Lung (tissue), 12 donors: ENCODE measurements around the gene SIX5. TPM values are rescaled to one million over a fixed set of nuclear protein-coding genes. Genes with fewer than 3 reads are reported as not detected.

Experiments used
- ATAC-seq: fragments of 200-7000 bp; cut with Tn5 transposase; one replicate; pipeline ENCODE4 v1.9.1; 2020; ENCODE audit warnings: moderate number of reproducible peaks; ENCODE audit not compliant: insufficient read depth, low FRiP score
- DNase-seq, 3 donors: peaks; one replicate each; pipeline ENCODE4 v3.0.0-alpha.2; 2013 to 2017
- H3K27ac ChIP-seq, 2 donors: one replicate each; pipeline ENCODE4 v1.5.1; 2013; ENCODE audit warnings: mild to moderate bottlenecking in 2 of 2, moderate library complexity in 2 of 2, control low read depth in 1 of 2, inconsistent platforms in 1 of 2, low read depth in 1 of 2, low read length in 1 of 2
- H3K27me3 ChIP-seq, 3 donors: one replicate each; pipeline ENCODE4 v1.5.1; 2013; ENCODE audit warnings: low read length in 2 of 3; ENCODE audit not compliant: control insufficient read depth in 3 of 3, insufficient read depth in 3 of 3
- H3K36me3 ChIP-seq, 4 donors: one replicate each; pipeline ENCODE4 v1.5.1; 2013; ENCODE audit warnings: low read length in 4 of 4, mild to moderate bottlenecking in 1 of 4, moderate library complexity in 1 of 4; ENCODE audit not compliant: control insufficient read depth in 4 of 4, insufficient read depth in 4 of 4
- H3K4me1 ChIP-seq, 5 donors: one replicate each; pipeline ENCODE4 v1.5.1; 2013; ENCODE audit warnings: low read length in 5 of 5, mild to moderate bottlenecking in 2 of 5, moderate library complexity in 1 of 5; ENCODE audit not compliant: control insufficient read depth in 5 of 5, insufficient read depth in 5 of 5
- H3K4me3 ChIP-seq: one replicate; pipeline ENCODE4 v1.5.1; 2013; ENCODE audit warnings: mild to moderate bottlenecking, control low read depth, moderate library complexity
- H3K9ac ChIP-seq, 2 donors: one replicate each; pipeline ENCODE4 v1.5.1; 2013; ENCODE audit warnings: low read length in 2 of 2, control low read depth in 1 of 2; ENCODE audit not compliant: insufficient read depth in 1 of 2
- H3K9me3 ChIP-seq, 4 donors: one replicate each; pipeline ENCODE4 v1.5.1; 2013; ENCODE audit warnings: low read length in 3 of 4, mild to moderate bottlenecking in 1 of 4, moderate library complexity in 1 of 4; ENCODE audit not compliant: control insufficient read depth in 4 of 4, insufficient read depth in 3 of 4
- CTCF ChIP-seq: IDR thresholded peaks from 2 replicates; pipeline ENCODE4 v1.5.1; 2012; ENCODE audit warnings: mild to moderate bottlenecking; ENCODE audit errors: control extremely low read depth, extremely low read depth
- WGBS, 2 donors: extraction: QIAGEN DNeasy Blood & Tissue Kit; methylation state at CpG; one replicate each; pipeline ENCODE4 v1.1.7; 2013; 5-methylcytosine and 5-hydroxymethylcytosine counted together
- polyA plus RNA-seq, 2 donors: library from polyadenylated mRNA; stranded (reverse); fragments of 200-250 nt; gene quantifications; one replicate each; pipeline ENCODE4 v1.2.1, GENCODE V29; 2013
- total RNA-seq, 2 donors: library from RNA; depleted of rRNA in 1 of 2; stranded (reverse); fragments of >200 nt in 1 of 2; gene quantifications; one replicate each; pipeline ENCODE4 v1.2.1, GENCODE V29; 2014 to 2021
- donor health status: control.
- donor health status: control.
- donor health status: Bipolar disorder and iron deficiency.
- donor health status: healthy.
- donor health status: DM: yes; HTN: yes; CAD: no.

The SIX5 gene
- total and polyA plus RNA-seq, 4 donors = 11.7 to 17.4 (median 13.1) TPM

DNA sequence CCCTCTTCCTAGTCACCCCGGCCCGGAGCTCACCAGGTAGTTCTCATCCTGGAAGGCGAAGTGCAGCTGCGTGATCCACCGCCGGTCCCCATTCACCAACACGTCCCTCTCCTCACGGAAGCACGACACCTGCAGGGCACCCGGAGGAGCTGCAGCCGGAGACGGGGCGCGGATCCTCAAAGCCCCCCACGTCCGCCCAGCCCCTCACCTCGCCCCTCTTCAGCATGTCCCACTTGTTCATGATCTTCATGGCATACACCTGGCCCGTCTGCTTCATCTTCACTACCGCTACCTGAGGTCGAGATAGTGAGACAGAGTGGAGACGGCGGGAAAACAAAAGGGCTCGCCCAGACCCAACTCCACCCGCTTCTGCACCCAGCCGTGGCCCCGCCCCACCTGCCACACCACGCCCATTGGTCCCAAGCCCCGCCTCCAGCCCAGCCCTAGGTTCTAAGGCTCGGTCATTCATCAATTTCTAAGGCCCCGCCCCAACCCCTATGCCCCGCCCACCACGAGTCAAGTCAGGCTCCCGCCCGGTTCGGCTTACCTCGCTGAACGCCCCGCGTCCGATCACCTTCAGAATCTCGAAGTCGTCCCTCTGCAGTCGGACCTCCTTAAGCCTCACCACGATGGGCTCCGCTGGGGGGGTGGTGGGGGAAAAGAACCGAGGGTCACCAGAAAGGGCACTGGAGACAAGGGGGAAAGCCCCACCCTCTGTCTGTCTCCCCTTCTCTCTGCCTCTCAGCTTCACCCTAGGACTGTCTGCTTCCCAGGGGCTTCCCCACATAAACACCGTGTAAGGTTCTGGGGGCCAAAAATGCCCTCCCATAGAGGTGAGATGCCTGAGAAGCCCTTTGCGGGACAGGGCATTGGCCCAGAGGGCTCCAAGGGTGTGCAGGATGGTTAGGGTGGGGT is 10.4 kb upstream of the SIX5 start:
- H3K27me3 ChIP-seq = no peaks in the 10 kb centered on the region
- H3K9ac ChIP-seq = no peak overlapping the region
- H3K9me3 ChIP-seq = no peaks in the 10 kb centered on the region
- peak overlapping the region; percentile 42 to 96 for H3K27ac ChIP-seq
- ATAC-seq (peak; percentile 86), DNase-seq (peak; percentile 56 to 86 (median 67))
- peaks cover 2 to 18% (median 7%) of the 10 kb centered on the region in 5 donors for H3K4me1 ChIP-seq
- H3K4me3 ChIP-seq = no peak overlapping the region
- 9 to 11% methylated on average over 47 to 48 of the region's 48 CpGs for WGBS, 2 donors
- peaks cover 3 to 13% (median 10%) of the 10 kb centered on the region in 4 donors for H3K36me3 ChIP-seq
- peak; percentile 21 for TF ChIP-seq CTCF

DNA sequence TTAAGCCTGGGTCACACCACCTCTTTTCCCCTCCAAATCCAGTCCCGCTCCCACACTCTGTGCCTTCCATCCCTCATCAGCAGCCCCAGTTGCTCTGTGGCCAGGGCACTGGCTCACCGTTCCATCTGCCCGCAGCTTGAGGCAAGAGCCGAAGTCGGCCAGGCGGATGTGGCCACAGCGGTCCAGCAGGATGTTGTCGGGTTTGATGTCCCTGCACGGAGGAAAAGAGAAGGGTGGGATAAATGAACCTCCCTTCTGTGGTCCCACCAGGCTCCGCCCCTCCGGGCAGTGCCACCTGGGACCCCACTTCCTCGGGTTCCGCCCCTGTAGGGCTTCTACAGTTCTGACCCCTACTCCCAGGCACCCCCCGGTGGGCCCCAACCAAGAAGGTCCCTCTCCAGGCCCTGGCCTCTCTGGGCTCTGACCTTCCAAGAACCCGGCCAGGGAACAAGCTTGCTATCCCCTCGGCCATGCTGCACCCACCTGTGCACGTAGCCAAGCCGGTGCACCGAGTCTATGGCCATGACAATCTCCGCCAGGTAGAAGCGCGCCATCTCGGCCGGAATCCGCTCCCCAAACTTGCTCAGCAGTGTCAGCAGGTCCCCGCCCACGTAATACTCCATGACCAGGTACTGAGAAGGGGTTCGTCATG is 9.1 kb upstream of the SIX5 start:
- no peak for TF ChIP-seq CTCF
- no peak overlapping the region for H3K9ac ChIP-seq
- no peak for ATAC-seq
- H3K27ac ChIP-seq = no peak overlapping the region
- DNase-seq = no peak
- 95% methylated on average over 28 of the region's 28 CpGs for WGBS, 2 donors
- H3K27me3 ChIP-seq = no peaks in the 10 kb centered on the region
- peaks cover 3 to 16% (median 11%) of the 10 kb centered on the region in 4 donors for H3K36me3 ChIP-seq
- no peak overlapping the region for H3K4me3 ChIP-seq
- peaks cover 0 to 16% (median 3%) of the 10 kb centered on the region in 5 donors for H3K4me1 ChIP-seq
- no peaks in the 10 kb centered on the region for H3K9me3 ChIP-seq

DNA sequence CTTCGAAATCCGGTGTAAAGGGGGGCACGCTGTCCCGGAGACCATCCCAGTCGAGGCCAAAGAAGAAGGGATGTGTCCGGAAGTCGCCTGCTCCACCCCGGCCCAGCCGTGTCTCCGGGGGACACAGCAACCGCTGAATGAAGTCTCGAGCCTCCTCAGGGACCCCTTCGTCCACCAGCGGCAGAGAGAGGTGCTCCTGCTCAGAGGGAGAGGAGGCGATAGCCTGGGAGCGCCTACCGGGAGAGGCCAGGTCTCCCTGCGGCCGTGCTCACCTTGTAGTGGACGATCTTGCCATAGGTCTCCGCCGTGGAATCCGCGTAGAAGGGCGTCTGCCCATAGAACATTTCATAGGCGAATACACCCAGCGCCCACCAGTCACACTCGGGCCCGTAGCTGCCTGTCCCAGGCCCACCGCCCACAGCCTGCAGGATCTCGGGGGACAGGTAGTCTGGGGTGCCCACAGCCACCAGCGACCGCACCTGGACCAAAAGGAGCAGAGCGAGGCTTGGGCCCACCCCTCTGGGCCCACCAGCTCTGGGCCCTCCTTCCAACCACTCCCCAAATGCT is 8.4 kb upstream of the SIX5 start:
- no peak for TF ChIP-seq CTCF
- ATAC-seq (no peak), DNase-seq (no peak)
- Histone ChIP-seq H3K4me1 (peaks cover 0 to 12% (median 3%) of the 10 kb centered on the region in 5 donors), H3K9me3 (no peaks in the 10 kb centered on the region), H3K27ac (no peak overlapping the region), H3K36me3 (peaks cover 3 to 17% (median 13%) of the 10 kb centered on the region in 4 donors), H3K27me3 (no peaks in the 10 kb centered on the region), H3K9ac (no peak overlapping the region), H3K4me3 (no peak overlapping the region)
- WGBS, 2 donors = 96 to 98% methylated on average over 31 to 34 of the region's 34 CpGs
